SIG-M5 treated with dmso at 0.1 percent for 504 hours (cell line): ENCODE measurements around the gene UBXN11.
"Not testable (repeated sequence)": the region's sequence is repeated elsewhere in the genome, so short reads cannot be mapped to it uniquely, and the experiment has no call there.

ENCODE experiments used
- DNase-seq: peaks from one replicate; lab custom pipeline; 2025; ENCODE audit not compliant: unreplicated experiment; lab: John Stamatoyannopoulos, UW

UBXN11 gene

DNA sequence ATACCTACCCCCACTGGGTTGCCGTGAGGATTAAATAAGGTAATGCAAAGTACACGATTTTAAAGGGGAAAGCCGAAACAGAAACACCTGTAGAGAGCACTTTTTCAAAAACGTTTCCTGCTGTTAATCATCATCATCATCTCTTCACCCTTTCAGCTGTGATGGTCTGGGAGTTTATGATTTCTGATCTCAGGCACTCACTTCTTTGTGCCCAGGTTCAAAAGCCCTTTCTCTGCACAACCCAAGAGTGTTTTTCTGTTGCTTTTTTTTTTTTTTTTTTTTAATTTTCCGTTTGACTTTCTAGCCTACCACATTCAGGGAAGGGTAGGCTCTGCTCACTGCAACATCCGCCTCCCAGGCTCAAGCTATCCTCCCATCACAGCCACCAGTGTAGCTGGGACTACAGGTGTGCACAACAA, 936 bp upstream of the UBXN11 start:
- no peak for DNase-seq

GRCh38 chr1:26305667-26306289, 658 bp downstream of the UBXN11 start:
- peak; percentile 75 for DNase-seq

DNA sequence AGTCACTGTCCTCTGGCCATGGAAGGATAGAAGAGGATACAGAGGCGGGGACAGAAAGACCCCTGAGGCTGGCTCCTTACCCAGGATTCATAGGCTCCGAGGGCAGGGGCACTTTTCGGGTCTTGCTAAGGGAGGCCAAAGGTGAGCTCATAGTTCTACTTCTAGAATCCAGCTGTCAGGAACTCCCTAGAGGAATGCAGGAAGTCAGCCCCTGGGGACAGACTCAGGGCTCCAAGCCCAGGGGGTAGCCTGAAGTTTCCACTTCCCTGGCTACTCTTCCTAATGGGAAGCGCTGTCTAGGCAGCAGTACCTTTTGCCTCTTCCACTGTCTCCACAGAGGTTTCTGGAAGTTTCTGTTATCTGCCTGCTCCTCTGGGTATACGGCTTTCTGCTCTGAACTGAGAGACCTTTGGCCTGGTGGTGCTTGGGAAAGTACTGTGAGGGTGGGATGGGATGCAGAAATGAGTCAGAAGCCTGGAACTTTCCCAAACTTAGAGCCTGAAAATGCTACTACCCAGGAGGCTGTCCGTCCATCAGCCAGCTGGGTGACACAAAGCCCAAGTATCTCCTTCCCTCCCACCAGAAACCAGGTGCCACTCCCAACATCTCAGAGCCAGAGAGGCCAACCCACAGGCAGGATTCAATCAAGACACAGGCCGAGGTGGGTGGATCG, 3.6 kb downstream of the UBXN11 start:
- DNase-seq = no peak

DNA sequence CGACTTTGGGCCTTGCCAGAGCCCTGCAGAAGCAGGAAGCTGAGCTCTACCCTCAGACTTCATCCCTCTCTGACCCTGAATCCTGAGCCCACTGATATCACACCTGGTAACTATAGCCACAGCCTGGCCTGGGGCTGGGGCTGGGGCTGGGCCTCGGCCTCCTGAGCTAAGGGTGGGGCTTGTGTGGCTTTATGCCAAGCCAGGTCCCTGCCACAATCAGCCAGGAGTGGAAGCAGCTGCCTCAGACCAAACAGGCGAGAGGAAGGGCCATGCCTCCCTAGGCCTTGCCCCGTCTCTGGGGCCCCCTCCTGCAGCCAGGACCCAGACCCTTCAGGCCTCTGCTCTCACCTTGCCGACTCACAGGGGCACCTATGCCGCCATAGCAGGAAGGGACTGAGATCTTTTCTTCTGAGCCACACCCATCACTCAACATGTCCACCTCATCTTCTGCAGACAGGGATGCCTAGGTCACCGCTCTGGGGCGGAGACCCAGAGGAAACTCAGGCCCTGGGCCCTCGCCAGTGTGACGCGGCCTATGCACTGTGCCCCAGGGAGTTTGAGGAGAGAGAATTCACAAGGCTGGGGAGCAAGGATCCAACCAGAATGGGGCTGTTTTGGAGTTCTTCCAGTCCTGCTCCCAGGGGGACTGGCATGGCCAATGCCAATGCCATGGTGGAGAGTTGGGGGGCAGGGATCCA, 5.7 kb downstream of the UBXN11 start:
- DNase-seq = no peak

DNA sequence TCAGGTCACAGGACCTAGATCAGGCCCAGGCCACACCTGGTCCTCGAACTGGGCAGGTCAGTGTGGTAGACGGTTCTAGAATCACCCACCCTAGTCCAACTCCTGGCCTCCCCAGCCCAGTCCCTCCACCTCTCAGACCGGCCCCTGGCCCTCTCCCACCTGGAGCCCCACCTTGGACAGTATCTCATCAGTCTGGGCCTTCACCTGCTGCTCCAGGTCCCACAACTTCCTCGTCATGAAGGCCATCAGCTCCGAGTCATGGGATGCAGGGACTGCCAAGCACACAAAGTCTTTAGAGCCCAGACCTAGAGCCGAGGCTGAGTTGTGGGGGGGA, 8.7 kb downstream of the UBXN11 start:
- DNase-seq = no peak

GRCh38 chr1:26297057-26297790, 9.2 kb downstream of the UBXN11 start:
- no peak for DNase-seq

- no peak for DNase-seq
These were observed 9.9 kb downstream of the UBXN11 start for GRCh38 chr1:26296340-26297056.

- DNase-seq = no peak
These were observed 11.0 kb downstream of the UBXN11 start for GRCh38 chr1:26295194-26296138.

- DNase-seq = no peak
These were observed 12.4 kb downstream of the UBXN11 start for GRCh38 chr1:26293911-26294463.

DNA sequence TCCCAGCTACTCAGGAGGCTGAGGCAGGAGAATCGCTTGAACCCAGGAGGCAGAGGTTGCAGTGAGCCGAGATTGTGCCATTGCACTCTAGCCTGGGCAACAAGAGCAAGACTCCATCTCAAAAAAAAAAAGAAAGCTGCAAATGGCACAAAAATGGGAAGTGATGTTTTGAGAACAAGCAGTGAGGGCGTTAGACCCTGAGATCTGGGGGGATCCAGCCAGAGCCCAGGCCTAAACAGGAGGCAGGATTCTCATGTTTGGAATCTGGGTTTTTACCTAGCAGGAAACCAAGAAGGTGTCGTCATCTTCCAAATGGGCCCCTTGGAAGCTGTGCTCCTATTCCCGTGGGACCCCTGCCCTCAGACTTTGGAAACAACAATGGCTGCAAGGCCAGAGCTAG, 13.7 kb downstream of the UBXN11 start:
- DNase-seq = not testable (repeated sequence)

GRCh38 chr1:26291939-26292338, 14.5 kb downstream of the UBXN11 start:
- no peak for DNase-seq

- DNase-seq = no peak
These were observed 15.0 kb downstream of the UBXN11 start for GRCh38 chr1:26291433-26291832.

DNA sequence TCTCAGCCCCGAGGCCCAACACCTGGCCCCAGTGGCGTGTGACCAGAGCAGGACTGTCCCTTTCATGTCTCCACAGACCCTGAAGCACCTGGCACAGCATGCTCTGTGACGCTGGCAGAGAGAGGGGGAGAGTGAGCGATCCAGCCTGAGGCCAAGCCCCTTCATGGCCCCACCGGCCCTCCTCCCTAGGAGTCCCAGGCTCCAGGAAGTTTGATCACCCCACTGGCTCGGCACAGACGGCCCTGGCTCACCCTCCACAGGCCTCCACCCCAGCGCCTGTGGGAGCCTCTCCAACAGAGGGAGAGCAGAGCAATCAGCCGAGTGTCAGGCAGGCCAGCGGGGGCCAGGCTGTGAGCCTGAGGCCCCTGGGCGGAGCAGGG, 15.6 kb downstream of the UBXN11 start:
- DNase-seq = no peak

DNA sequence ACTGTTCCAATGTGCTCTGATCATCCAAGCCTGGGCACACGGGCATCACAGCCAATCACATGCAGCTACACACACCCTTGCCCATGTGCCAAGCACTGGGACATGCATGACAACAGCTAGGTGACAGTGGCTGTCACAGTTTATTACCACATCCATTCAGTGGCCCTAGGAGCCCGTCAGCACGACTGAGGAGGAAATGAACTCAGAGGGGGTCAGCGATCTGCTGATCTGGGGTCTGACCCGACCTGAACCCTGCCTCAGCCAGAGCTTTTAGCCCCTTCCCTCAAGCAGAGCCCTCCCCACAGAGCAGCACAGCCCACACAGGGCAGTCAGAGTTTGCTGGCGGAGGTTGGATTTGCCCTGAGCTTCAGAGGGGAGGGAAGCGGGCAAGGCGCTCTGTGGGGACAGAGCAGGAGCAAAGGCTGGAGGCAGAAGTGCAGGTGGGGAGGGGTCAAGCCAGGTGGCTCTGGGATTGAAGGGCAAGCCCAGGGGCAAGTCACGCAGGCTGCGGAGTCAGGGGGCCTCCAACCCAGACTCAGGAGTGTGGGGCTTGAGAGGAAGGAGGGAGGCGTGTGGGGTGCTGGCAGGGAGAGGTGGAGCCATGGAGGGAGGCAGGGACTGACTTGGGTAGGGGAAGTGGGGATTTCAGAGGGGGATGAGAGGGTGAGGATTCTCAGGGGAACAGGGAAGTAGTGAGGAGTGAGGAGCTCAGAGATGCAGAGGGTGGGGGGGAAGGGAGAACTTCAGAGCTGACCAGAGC, 16.1 kb downstream of the UBXN11 start:
- DNase-seq = peak; percentile 74

DNA sequence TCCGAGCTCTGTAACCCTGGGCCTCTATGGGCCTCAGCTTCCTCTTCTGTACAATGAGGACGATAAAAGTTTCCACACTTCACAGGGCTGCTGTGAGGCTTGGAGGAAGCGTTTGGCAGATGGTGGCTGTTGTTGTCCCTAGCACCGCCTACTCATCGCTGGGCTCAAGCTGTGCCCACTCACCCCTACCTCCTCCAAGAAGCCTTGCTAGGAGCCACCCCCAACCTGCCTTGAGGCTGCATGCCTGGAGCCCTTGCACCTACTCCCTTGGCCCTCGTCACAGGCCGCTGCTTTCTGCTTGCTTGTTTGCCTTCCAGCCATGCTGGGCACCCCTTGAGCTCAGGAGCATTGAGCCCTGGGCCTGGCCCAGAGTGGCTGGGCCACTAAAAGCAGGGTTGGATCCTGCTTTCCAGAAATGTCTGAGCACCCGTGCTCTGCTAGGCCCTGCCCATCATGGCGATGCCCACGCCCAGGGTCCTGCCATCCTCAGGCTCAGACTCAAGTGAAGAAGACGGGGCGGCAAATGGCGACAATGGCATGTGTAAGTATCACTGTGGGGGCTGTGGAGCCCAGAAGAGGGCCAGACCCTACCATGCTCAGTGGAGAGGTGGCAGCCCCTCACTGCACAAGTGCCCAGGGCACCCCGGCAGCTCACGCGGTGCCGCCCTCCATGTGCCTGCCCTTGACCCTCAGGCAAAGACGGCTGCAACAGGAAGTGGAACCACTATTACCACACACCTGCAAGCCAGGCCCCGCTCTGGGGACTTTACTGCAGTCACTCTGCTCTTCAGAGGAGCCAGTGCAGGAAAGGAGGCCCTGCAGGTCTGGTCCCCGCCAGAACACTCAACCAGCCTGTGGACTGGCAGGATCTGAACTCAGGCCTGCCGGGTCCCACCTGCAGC, 17.0 kb downstream of the UBXN11 start:
- peak; percentile 91 for DNase-seq

GRCh38 chr1:26288311-26288941, 18.0 kb downstream of the UBXN11 start:
- peak; percentile 69 for DNase-seq

DNA sequence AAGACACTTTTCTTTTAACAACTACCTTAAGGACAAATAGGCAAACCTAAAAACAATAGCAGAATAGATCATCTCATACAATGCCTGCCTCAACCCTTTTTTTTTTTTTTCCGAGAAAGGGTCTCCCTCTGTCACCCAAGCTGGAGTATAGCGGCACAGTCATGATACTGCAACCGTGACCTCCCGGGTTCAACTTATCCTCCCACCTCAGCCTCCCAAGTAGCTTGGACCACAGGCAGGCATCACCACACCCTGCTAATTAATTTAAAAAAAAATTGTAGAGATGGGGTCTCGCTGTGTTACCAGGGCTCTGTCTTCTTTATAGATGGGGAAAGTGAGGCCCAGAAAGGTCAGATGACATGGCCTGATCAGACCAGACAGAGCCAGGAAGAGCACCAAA, 18.6 kb downstream of the UBXN11 start:
- no peak for DNase-seq
